GM19463 (cell line): ENCODE measurements around the gene CASTOR1.

Experiments
- ATAC-seq: cut with Tn5 transposase; IDR thresholded peaks from one replicate; pipeline ENCODE4 v1.9.1; 2021; ENCODE audit warnings: mild to moderate bottlenecking, moderate library complexity; ENCODE audit not compliant: unreplicated experiment

The CASTOR1 gene

GRCh38 chr22:30266445-30267381 is 22.6 kb downstream of the CASTOR1 start, which contains the start of gene OSM:
OSM (minus strand) TSS chr22:30266851; CDS start chr22:30266799, 52 bp downstream.
- no peak for ATAC-seq

GRCh38 chr22:30265823-30266444 is 23.4 kb downstream of the CASTOR1 start:
- ATAC-seq = peak; percentile 72

- no peak for ATAC-seq
Measured at GRCh38 chr22:30265131-30265720, 24.1 kb downstream of the CASTOR1 start.

- no peak for ATAC-seq
Measured at GRCh38 chr22:30263883-30264282, 25.4 kb downstream of the CASTOR1 start.

- ATAC-seq = no peak
Measured at GRCh38 chr22:30262917-30263741, 26.2 kb downstream of the CASTOR1 start.

GRCh38 chr22:30262112-30262511 is 27.2 kb downstream of the CASTOR1 start:
- no peak for ATAC-seq

- no peak for ATAC-seq
Measured at GRCh38 chr22:30261134-30261533, 28.2 kb downstream of the CASTOR1 start.

- no peak for ATAC-seq
Measured at GRCh38 chr22:30260682-30261081, 28.6 kb downstream of the CASTOR1 start.

- ATAC-seq = no peak
Measured at GRCh38 chr22:30260276-30260675, 29.0 kb downstream of the CASTOR1 start.

GRCh38 chr22:30254314-30254713 is 35.0 kb downstream of the CASTOR1 start:
- no peak for ATAC-seq

- ATAC-seq = no peak
Measured at GRCh38 chr22:30253205-30253852, 36.0 kb downstream of the CASTOR1 start.

GRCh38 chr22:30252411-30253204 is 36.7 kb downstream of the CASTOR1 start:
- no peak for ATAC-seq

GRCh38 chr22:30251711-30252110 is 37.6 kb downstream of the CASTOR1 start:
- no peak for ATAC-seq

- no peak for ATAC-seq
Measured at GRCh38 chr22:30250661-30251267, 38.5 kb downstream of the CASTOR1 start.

GRCh38 chr22:30250039-30250565 is 39.2 kb downstream of the CASTOR1 start:
- no peak for ATAC-seq

- ATAC-seq = no peak
Measured at GRCh38 chr22:30249049-30250038, 40.0 kb downstream of the CASTOR1 start.

- ATAC-seq = no peak
Measured at GRCh38 chr22:30248484-30248883, 40.8 kb downstream of the CASTOR1 start.

- ATAC-seq = no peak
Measured at GRCh38 chr22:30247974-30248373, 41.3 kb downstream of the CASTOR1 start.
